HepG2 (cell line): ENCODE measurements around the gene CDK5R1.

Experiments
- BORCS8-MEF2B ChIP-seq: sonication (generic); formaldehyde crosslinking; IDR thresholded peaks from 2 replicates; pipeline ENCODE4 v1.8.0; 2022; ENCODE audit warnings: mild to moderate bottlenecking, missing genetic modification reagents
- CREB1 ChIP-seq, 2 experiments: fragments of 450-650 bp in 1 of 2; IDR thresholded peaks; 2 replicates each; pipeline ENCODE4 v1.6.1; 2016 to 2017; ENCODE audit warnings: control low read depth in 1 of 2, mild to moderate bottlenecking in 1 of 2, missing compliant biosample characterization in 1 of 2, missing genetic modification characterization in 1 of 2
- GPN1 ChIP-seq: sonication (generic); formaldehyde crosslinking; IDR thresholded peaks from 2 replicates; pipeline ENCODE4 v1.5.1; 2020; ENCODE audit warnings: missing genetic modification reagents, borderline replicate concordance
- IRX3 ChIP-seq: sonication (generic); formaldehyde crosslinking; IDR thresholded peaks from 2 replicates; pipeline ENCODE4 v1.8.1; 2023; ENCODE audit warnings: mild to moderate bottlenecking, low read depth, missing genetic modification reagents, borderline replicate concordance
- NFIC ChIP-seq: IDR thresholded peaks from 2 replicates; pipeline ENCODE4 v1.6.1; 2012; ENCODE audit warnings: mild to moderate bottlenecking, low read length, inconsistent platforms
- PHF5A ChIP-seq: IDR thresholded peaks from one replicate; pipeline ENCODE4 v1.6.1; 2018; ENCODE audit warnings: low read depth, missing genetic modification reagents; ENCODE audit not compliant: unreplicated experiment
- POLR2AphosphoS5 ChIP-seq: IDR thresholded peaks from 2 replicates; pipeline ENCODE4 v1.6.1; 2012; ENCODE audit warnings: low read depth, low read length
- SAFB2 ChIP-seq: sonication (generic); formaldehyde crosslinking; IDR thresholded peaks from 2 replicates; pipeline ENCODE4 v1.5.1; 2020; ENCODE audit warnings: missing genetic modification reagents, low read depth, mild to moderate bottlenecking, borderline replicate concordance
- TF ChIP-seq, protein P1 (sequence below): sonication (generic); formaldehyde crosslinking; IDR thresholded peaks from 2 replicates; pipeline ENCODE4 v1.8.0; 2022; ENCODE audit warnings: missing genetic modification reagents, low read depth, mild to moderate bottlenecking, borderline replicate concordance
- TF ChIP-seq, protein P2 (sequence below): sonication (generic); formaldehyde crosslinking; IDR thresholded peaks from 2 replicates; pipeline ENCODE4 v1.5.0; 2020; ENCODE audit warnings: mild to moderate bottlenecking, missing genetic modification reagents, moderate library complexity

DNA sequence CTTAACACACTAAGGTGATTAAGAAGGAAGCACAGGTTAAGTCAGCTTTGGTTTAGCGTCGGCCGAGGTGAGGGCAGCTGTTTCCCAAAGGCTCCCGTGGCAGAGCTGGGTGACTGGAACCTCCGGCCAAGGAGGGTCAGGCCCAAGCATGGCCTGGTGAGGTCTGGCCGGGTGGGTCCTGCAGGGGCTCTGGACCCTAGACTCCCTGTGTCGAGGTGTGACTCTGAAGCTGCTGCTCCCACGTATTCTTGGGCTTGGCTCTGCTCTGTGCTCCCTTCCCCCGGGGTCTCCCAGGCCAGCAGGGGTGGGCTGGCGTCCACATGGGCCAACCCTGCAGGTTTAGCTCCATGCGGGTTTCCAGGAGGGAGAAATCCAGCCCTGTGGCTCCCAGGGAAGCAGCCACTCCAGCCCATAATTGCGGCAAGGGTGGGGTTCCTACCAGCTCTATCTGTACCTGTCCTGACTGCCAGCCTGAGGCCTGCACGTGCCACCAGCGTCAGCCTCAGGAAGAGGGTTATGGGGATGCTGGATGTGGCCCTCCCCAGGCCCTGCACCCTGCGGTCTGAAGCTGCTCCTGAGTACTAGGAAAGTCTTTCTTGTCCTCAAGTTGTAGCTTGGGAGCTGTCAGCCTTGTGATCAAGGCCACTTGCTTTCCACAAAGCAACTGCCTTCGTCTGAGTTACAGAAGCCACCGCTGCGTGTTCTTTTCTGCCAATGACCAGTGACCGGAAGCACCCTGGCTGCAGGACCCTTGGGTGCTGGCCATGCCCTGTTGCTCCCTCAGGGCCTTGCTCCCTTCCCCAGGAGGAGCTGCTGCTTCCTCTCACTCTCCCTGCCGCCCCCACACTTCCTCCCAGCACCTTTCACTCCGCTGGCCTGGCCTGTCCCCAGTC, 4.8 kb downstream of the CDK5R1 start:
- no peak for TF ChIP-seq NFIC
- no peak for TF ChIP-seq IRX3 (CRISPR knock-in tag)
- TF ChIP-seq, protein P1, sequence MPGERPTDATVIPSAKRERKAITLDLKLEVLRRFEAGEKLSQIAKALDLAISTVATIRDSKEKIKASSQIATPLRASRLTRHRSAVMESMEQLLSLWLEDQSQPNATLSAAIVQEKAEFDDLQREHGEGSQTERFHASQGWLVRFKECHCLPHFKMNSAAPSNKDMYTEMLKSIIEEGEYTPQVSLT, result no peak
- no peak for TF ChIP-seq CREB1 (IDR thresholded peaks at IDR 0.05)
- TF ChIP-seq CREB1 (CRISPR knock-in tag; IDR thresholded peaks at IDR 0.05), result no peak
- TF ChIP-seq SAFB2 (CRISPR knock-in tag), result no peak
- TF ChIP-seq POLR2AphosphoS5, result no peak
- no peak for TF ChIP-seq GPN1
- TF ChIP-seq, protein P2, sequence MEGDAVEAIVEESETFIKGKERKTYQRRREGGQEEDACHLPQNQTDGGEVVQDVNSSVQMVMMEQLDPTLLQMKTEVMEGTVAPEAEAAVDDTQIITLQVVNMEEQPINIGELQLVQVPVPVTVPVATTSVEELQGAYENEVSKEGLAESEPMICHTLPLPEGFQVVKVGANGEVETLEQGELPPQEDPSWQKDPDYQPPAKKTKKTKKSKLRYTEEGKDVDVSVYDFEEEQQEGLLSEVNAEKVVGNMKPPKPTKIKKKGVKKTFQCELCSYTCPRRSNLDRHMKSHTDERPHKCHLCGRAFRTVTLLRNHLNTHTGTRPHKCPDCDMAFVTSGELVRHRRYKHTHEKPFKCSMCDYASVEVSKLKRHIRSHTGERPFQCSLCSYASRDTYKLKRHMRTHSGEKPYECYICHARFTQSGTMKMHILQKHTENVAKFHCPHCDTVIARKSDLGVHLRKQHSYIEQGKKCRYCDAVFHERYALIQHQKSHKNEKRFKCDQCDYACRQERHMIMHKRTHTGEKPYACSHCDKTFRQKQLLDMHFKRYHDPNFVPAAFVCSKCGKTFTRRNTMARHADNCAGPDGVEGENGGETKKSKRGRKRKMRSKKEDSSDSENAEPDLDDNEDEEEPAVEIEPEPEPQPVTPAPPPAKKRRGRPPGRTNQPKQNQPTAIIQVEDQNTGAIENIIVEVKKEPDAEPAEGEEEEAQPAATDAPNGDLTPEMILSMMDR, result no peak
- TF ChIP-seq PHF5A (CRISPR knock-in tag), result no peak
- TF ChIP-seq BORCS8-MEF2B (CRISPR knock-in tag), result no peak
